ENCODE results near the gene CDK1. TPM values are rescaled to one million over a fixed set of nuclear protein-coding genes. Genes with fewer than 3 reads are reported as not detected.

Gene CDK1
- total RNA-seq, 1 donor from 2014 or later = 6.6 TPM

- Mint-ChIP-seq H3K9me3 (ENCODE audit: unreplicated experiment) (peaks cover 2% of the 10 kb centered on the region), H3K4me3 (ENCODE audit: unreplicated experiment) (no peak overlapping the region), H3K27ac (ENCODE audit: unreplicated experiment) (peak overlapping the region; percentile 93), H3K4me1 (ENCODE audit: low read depth, unreplicated experiment) (peaks cover 54% of the 10 kb centered on the region), H3K36me3 (ENCODE audit: low read depth, unreplicated experiment) (no peaks in the 10 kb centered on the region), H3K27me3 (ENCODE audit: low read depth, unreplicated experiment) (no peaks in the 10 kb centered on the region)
- H3K4me3 ChIP-seq (ENCODE audit: insufficient read depth, low read depth, low read length) = no peak overlapping the region
- H3K36me3 ChIP-seq (ENCODE audit: insufficient read depth, low read length) = no peaks in the 10 kb centered on the region
- H3K27me3 ChIP-seq (ENCODE audit: insufficient read depth, low read length) = no peaks in the 10 kb centered on the region
- H3K9me3 ChIP-seq (ENCODE audit: insufficient read depth, low read depth, low read length) = no peaks in the 10 kb centered on the region
- H3K27ac ChIP-seq (ENCODE audit: low read depth, low read length) = no peak overlapping the region
- H3K4me1 ChIP-seq (ENCODE audit: insufficient read depth, low read length) = peaks cover 24% of the 10 kb centered on the region
- TF ChIP-seq CTCF (IDR thresholded peaks at IDR 0.05; ENCODE audit: insufficient read depth, low read depth, low read length) = no peak
- no peak for TF ChIP-seq EZH2 (IDR thresholded peaks at IDR 0.05; ENCODE audit: insufficient read depth, low read length)
- H3K79me2 ChIP-seq (ENCODE audit: insufficient read depth, low read length) = no peaks in the 10 kb centered on the region
- no peak overlapping the region for H3K4me2 ChIP-seq (ENCODE audit: low read length)
- H2AFZ ChIP-seq (ENCODE audit: low read depth, low read length) = no peak overlapping the region
- no peaks in the 10 kb centered on the region for H4K20me1 ChIP-seq (ENCODE audit: insufficient read depth, low read length)
- H3K9ac ChIP-seq (ENCODE audit: low read length) = no peak overlapping the region
- FAIRE-seq = no peak
- DNase-seq (ENCODE audit: low read depth) = no peak
Observed at GRCh38 chr10:60823324-60823723, 45.0 kb downstream of the CDK1 start.

GRCh38 chr10:60825520-60825919 lies 47.2 kb downstream of the CDK1 start:
- H3K27me3 ChIP-seq (ENCODE audit: insufficient read depth, low read length) = no peaks in the 10 kb centered on the region

More at GRCh38 chr10:60825520-60825919, 47.2 kb downstream of the CDK1 start:
- Mint-ChIP-seq H3K27me3 (ENCODE audit: low read depth, unreplicated experiment) (no peaks in the 10 kb centered on the region), H3K27ac (ENCODE audit: unreplicated experiment) (no peak overlapping the region), H3K9me3 (ENCODE audit: unreplicated experiment) (peaks cover 2% of the 10 kb centered on the region), H3K4me1 (ENCODE audit: low read depth, unreplicated experiment) (peaks cover 39% of the 10 kb centered on the region), H3K4me3 (ENCODE audit: unreplicated experiment) (peak overlapping the region; percentile 34), H3K36me3 (ENCODE audit: low read depth, unreplicated experiment) (no peaks in the 10 kb centered on the region)
- TF ChIP-seq CTCF (IDR thresholded peaks at IDR 0.05; ENCODE audit: insufficient read depth, low read depth, low read length) = no peak
- TF ChIP-seq EZH2 (IDR thresholded peaks at IDR 0.05; ENCODE audit: insufficient read depth, low read length) = no peak
- Histone ChIP-seq H3K4me2 (ENCODE audit: low read length) (no peak overlapping the region), H3K79me2 (ENCODE audit: insufficient read depth, low read length) (no peaks in the 10 kb centered on the region), H3K4me3 (ENCODE audit: insufficient read depth, low read depth, low read length) (no peak overlapping the region), H4K20me1 (ENCODE audit: insufficient read depth, low read length) (no peaks in the 10 kb centered on the region), H3K9ac (ENCODE audit: low read length) (no peak overlapping the region), H3K36me3 (ENCODE audit: insufficient read depth, low read length) (no peaks in the 10 kb centered on the region), H3K27ac (ENCODE audit: low read depth, low read length) (no peak overlapping the region), H3K9me3 (ENCODE audit: insufficient read depth, low read depth, low read length) (no peaks in the 10 kb centered on the region), H3K4me1 (ENCODE audit: insufficient read depth, low read length) (peaks cover 17% of the 10 kb centered on the region), H2AFZ (ENCODE audit: low read depth, low read length) (no peak overlapping the region)
- FAIRE-seq (no peak), DNase-seq (ENCODE audit: low read depth) (no peak)

All from astrocyte (in vitro differentiated cells and primary cell).